MM.1S (cell line): ENCODE results near the gene MYOCOS.

ENCODE experiments used
- CTCF ChIP-seq: fragments of 300-600 bp; sonication (generic); IDR thresholded peaks from 2 replicates; pipeline ENCODE4 v1.5.1; 2016; ENCODE audit warnings: antibody characterized with exemption, low read length, mixed read lengths
- EZH2 ChIP-seq: fragments of 300-600 bp; sonication (generic); optimal IDR thresholded peaks from 2 replicates; pipeline ENCODE3; 2017; ENCODE audit warnings: low read depth, mild to moderate bottlenecking, antibody characterized with exemption, low read length, mixed read lengths
- EZH2phosphoT487 ChIP-seq: fragments of 300-600 bp; sonication (generic); IDR thresholded peaks from 2 replicates; pipeline ENCODE4 v1.6.1; 2018; ENCODE audit warnings: antibody characterized with exemption, low read length

- TF ChIP-seq CTCF, result no peak
- TF ChIP-seq EZH2phosphoT487, result no peak
- no peak for TF ChIP-seq EZH2
Measured at GRCh38 chr1:171653796-171654195, 31.8 kb downstream of the MYOCOS start.
